Prostate gland (tissue), 2 donors: Measurements from ENCODE around the gene VMO1. TPM values are rescaled to one million over a fixed set of nuclear protein-coding genes. Genes with fewer than 3 reads are reported as not detected.

ENCODE experiments used
- DNase-seq: peaks from one replicate; pipeline ENCODE4 v3.0.0-alpha.2; 2019; ENCODE audit warnings: low spot score
- H3K27ac ChIP-seq, 2 donors: fragments of 200-600 bp; sonication (generic); 2 replicates each; pipeline ENCODE4 v1.5.1; 2017 to 2019
- H3K27me3 ChIP-seq: fragments of 200-600 bp; sonication (generic); replicated peaks from 2 replicates; pipeline ENCODE4 v1.5.1; 2019; ENCODE audit not compliant: insufficient read depth
- H3K36me3 ChIP-seq, 2 donors: fragments of 200-600 bp; sonication (generic); 1 replicate in 1 of 2; 2 replicates in 1 of 2; pipeline versions ENCODE4 v1.5.1 to v1.8.1; 2017 to 2019
- H3K4me1 ChIP-seq: fragments of 200-600 bp; sonication (generic); replicated peaks from 2 replicates; pipeline ENCODE4 v1.5.1; 2019
- H3K4me3 ChIP-seq, 2 donors: fragments of 200-600 bp; sonication (generic); 2 replicates each; pipeline ENCODE4 v1.5.1; 2017 to 2019
- H3K9me3 ChIP-seq: fragments of 200-600 bp; sonication (generic); 2 replicates; pipeline ENCODE4 v1.5.1; 2017
- CTCF ChIP-seq, 4 experiments: fragments of 200-600 bp in 2 of 4; fragments of 450-650 bp in 2 of 4; sonication (generic) in 2 of 4; IDR thresholded peaks; 1 replicate in 3 of 4; 2 replicates in 1 of 4; pipeline ENCODE4 v1.5.1; 2016 to 2019; ENCODE audit warnings: antibody characterized with exemption in 4 of 4, mild to moderate bottlenecking in 2 of 4, moderate library complexity in 2 of 4
- POLR2A ChIP-seq: fragments of 450-650 bp; IDR thresholded peaks from one replicate; pipeline ENCODE4 v1.6.1; 2016; ENCODE audit warnings: antibody characterized with exemption, mild to moderate bottlenecking
- POLR2AphosphoS5 ChIP-seq: sonication (generic); formaldehyde crosslinking; IDR thresholded peaks from one replicate; pipeline ENCODE4 v1.6.1; 2017; ENCODE audit warnings: antibody characterized with exemption
- WGBS: methylation state at CpG from one replicate; pipeline ENCODE4 v1.1.5; 2018; 5-methylcytosine and 5-hydroxymethylcytosine counted together
- intact Hi-C: fragments of 100-400 bp; cut with DNase I; formaldehyde crosslinking; loops from one replicate; pipeline ENCODE4 v1.14.2; 2022
- total RNA-seq, 2 donors: library from RNA; depleted of rRNA; stranded (reverse); fragments of >200 nt; gene quantifications; one replicate each; pipeline ENCODE4 v1.1.0, GENCODE V29; 2016

Gene VMO1
- total RNA-seq, 2 donors from 2014 or later, result 2.6 TPM; not detected in 1

- no peaks in the 10 kb centered on the region for H3K27me3 ChIP-seq
- 26% methylated on average over 60 of the region's 62 CpGs for whole genome bisulfite sequencing
- H3K36me3 ChIP-seq, result no peaks in the 10 kb centered on the region
- no peaks in the 10 kb centered on the region for H3K9me3 ChIP-seq
- H3K4me1 ChIP-seq, result peaks cover 4% of the 10 kb centered on the region
- peak within 1 kb of the TSS; percentile 92 to 93 for H3K27ac ChIP-seq
- H3K4me3 ChIP-seq, result peak within 1 kb of the TSS; percentile 56 to 69
- TF ChIP-seq POLR2A, result no peak
- no peak for TF ChIP-seq POLR2AphosphoS5
- TF ChIP-seq CTCF (IDR thresholded peaks at IDR 0.05), result no peak
- no peak for DNase-seq
- intact Hi-C loops, result loop anchor here (2.0 to 5.0 kb wide), 3 partner anchors 57 to 98 kb away; partner anchors contain the start of genes ARRB2 and MED11
Measured at GRCh38 chr17:4788807-4789700, 2.9 kb upstream of the VMO1 start, which contains the start of gene GLTPD2. GLTPD2 (plus strand) TSS chr17:4788964; CDS start chr17:4789012, 48 bp downstream.

GRCh38 chr17:4788159-4788806 is 2.1 kb upstream of the VMO1 start:
- 85% methylated on average over 14 of the region's 14 CpGs for whole genome bisulfite sequencing
- Histone ChIP-seq H3K36me3 (no peaks in the 10 kb centered on the region), H3K27ac (no peak overlapping the region), H3K4me3 (no peak overlapping the region), H3K27me3 (no peaks in the 10 kb centered on the region), H3K4me1 (peaks cover 4% of the 10 kb centered on the region), H3K9me3 (no peaks in the 10 kb centered on the region)
- intact Hi-C loops, result loop anchor here (2.0 to 5.0 kb wide), 3 partner anchors 56 to 99 kb away; partner anchors contain the start of genes ARRB2 and MED11
- TF ChIP-seq POLR2AphosphoS5 (no peak), POLR2A (no peak), CTCF (IDR thresholded peaks at IDR 0.05) (no peak)
- DNase-seq, result no peak

DNA sequence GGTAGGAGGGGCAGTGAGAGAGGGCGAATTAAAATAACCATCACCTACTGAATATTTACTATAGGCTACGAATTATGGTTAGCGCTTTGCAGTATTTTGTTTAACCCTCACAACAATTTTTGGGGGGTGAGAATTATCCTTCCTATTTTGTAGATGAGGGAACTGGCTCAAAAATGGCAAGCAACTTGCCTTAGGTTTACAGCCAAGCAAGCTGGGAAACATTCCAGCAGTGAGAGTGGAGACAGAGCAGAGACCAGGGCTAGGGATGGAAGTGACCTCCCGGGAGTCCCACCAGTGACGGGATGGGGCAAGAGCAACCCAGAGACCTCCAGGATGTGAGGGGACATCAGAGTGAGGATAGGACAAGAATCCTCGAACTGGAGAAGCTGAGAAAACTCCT is 352 bp upstream of the VMO1 start:
- Histone ChIP-seq H3K9me3 (no peaks in the 10 kb centered on the region), H3K27ac (no peak overlapping the region), H3K4me1 (peaks cover 4% of the 10 kb centered on the region), H3K4me3 (peak overlapping the region in 1 of 2 donors; percentile 3), H3K36me3 (no peaks in the 10 kb centered on the region), H3K27me3 (peaks cover 1% of the 10 kb centered on the region)
- TF ChIP-seq POLR2A (no peak), POLR2AphosphoS5 (peak; percentile 2)
- DNase-seq, result no peak
- WGBS, result 23% methylated on average over 6 of the region's 6 CpGs
- intact Hi-C loops, result loop anchor here (5.0 kb wide), 2 partner anchors 54 to 101 kb away; partner anchors contain the start of gene MED11

GRCh38 chr17:4785311-4786105 is 656 bp downstream of the VMO1 start:
- intact Hi-C loops, result loop anchor here (5.0 kb wide), 2 partner anchors 53 to 102 kb away; partner anchors contain the start of gene MED11
- H3K36me3 ChIP-seq, result no peaks in the 10 kb centered on the region
- DNase-seq, result no peak
- no peaks in the 10 kb centered on the region for H3K9me3 ChIP-seq
- H3K27ac ChIP-seq, result no peak overlapping the region
- WGBS, result 13% methylated on average over 59 of the region's 61 CpGs
- H3K4me3 ChIP-seq, result peak overlapping the region; percentile 1 to 3
- peaks cover 1% of the 10 kb centered on the region for H3K27me3 ChIP-seq
- H3K4me1 ChIP-seq, result peaks cover 4% of the 10 kb centered on the region
- no peak for TF ChIP-seq POLR2AphosphoS5
- no peak for TF ChIP-seq CTCF (IDR thresholded peaks at IDR 0.05)
- TF ChIP-seq POLR2A, result no peak
